CD4-positive, alpha-beta T cell treated with Interleukin-17A for 4 hours (primary cell): ENCODE measurements around the gene RPS15A.
"Not testable (repeated sequence)": the region's sequence is repeated elsewhere in the genome, so short reads cannot be mapped to it uniquely, and the experiment has no call there.

ENCODE experiments used
- DNase-seq: peaks from one replicate; pipeline ENCODE4 v3.0.0-alpha.2; 2020; ENCODE audit warnings: mixed read lengths

Gene RPS15A

GRCh38 chr16:18738768-18739167 is 51.4 kb downstream of the RPS15A start:
- not testable (repeated sequence) for DNase-seq

- DNase-seq = not testable (repeated sequence)
Measured at GRCh38 chr16:18734279-18734678, 55.9 kb downstream of the RPS15A start.
